Stimulated activated CD8-positive, alpha-beta memory T cell treated with anti-CD3 and anti-CD28 coated beads, Interleukin-7, amount 100 ng/mL, for 4 hours (primary cell): ENCODE results near the gene AGFG2.
A peak's percentile ranks its signal among the peaks of the same experiment; 100 is the strongest.

Experiments
- DNase-seq, 2 donors: peaks; one replicate each; pipeline ENCODE4 v3.0.0-alpha.2; 2020; ENCODE audit warnings: low read depth in 2 of 2

AGFG2 gene

DNA sequence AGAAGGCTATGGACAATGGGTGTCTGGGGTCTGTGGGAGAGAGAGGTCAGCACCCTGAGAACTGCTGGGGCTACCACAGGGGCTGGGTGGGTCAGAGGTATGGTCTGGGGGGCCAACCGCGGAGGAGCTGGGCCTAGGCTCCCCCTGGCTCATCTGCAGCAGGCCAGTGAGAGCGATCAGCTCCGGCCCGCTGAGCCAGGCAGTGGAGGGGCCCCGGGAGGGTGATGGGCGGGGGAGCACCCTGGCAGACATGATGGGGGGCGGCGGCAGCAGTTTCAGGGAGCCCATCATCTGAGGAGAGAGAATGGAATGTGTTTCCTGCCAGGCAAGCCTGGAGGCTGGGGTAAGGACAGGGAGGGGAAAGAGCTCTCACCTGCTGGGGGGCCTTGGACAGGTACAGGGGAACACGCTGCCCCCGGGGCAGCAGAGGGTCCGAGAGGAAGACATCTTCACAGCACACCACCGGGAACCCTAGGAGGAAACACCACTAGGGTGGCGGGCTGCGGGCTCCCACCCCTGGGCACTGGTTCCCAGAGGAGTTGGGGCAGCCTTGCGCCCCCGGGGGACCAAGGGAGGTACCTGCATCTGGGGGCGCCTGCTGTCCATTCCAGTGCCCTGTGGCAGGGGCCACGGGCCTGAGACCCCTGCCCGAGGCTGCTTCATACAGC, 33.4 kb downstream of the AGFG2 start:
- DNase-seq, result no peak

DNA sequence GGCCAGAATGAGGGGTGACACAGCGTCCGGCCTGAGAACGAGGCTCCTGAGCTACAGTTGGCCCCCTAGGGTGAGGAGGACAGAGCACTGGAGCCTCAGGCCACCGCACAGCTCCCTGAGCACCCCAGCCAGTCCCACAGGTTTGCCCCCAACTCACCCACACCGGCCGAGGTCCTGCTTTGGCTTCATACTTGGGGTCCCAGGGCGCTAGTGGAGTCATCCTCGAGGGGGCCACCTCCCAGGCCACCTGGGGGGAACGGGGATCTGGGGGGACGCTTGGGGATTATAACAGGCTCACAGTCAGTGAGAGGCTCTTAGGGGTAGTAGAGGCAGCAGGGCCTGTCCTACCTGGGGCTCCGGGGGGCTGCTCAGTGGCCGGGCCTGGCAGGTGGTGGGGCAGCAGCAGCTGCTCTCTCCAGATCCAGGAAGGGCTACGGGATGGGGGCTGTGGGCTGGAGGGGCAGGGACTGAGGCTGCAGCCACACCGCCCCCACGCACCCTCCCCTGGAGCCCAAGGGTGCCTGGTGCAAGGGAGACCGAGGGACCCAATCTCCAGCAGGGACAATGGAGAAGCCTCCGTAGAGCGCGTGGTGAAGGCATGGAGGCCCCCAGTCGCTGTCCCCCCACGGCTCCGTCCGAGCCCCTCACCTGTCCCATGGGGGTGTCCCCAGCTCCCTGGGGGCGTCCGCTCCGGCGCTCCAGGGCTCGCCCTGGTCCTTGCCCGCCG, 34.1 kb downstream of the AGFG2 start:
- no peak for DNase-seq

DNA sequence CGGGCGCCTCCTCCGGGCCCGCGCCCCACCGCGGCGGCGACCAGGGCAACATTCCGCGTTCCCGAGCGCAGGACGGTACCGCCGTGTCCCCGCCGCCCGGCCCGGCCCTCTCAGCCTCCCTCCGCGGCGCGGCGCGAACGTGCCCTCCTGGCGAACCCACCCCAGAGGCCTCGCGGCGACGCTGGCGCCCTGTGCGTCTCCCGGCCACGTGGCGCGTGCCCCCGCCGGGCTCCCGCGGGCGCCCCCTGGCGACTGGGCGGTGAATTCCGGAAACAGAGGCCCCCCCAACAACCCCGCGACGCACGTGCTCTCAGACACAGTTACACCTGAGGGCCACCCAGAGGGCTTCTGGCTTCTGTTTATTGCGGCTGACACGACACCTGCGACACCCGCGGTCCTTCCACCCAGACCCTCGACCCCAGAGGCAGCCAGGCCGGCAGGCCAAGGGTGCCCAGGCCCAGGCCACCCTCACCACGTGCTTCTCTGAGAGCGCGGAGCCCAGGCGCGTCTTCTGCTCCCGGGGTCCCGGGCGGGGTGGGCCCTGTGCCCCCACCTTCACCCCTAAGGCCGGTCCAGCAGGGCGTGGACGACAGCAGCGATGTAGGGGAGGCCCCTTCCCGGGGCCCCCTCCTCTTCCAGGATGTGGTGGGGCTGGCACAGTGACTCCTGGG, 34.8 kb downstream of the AGFG2 start, which contains the start of gene SAP25:
SAP25 (minus strand) TSS at position 210 of the 671 bp plus-strand sequence; CDS start at position 52, 158 bp downstream.
- no peak for DNase-seq

DNA sequence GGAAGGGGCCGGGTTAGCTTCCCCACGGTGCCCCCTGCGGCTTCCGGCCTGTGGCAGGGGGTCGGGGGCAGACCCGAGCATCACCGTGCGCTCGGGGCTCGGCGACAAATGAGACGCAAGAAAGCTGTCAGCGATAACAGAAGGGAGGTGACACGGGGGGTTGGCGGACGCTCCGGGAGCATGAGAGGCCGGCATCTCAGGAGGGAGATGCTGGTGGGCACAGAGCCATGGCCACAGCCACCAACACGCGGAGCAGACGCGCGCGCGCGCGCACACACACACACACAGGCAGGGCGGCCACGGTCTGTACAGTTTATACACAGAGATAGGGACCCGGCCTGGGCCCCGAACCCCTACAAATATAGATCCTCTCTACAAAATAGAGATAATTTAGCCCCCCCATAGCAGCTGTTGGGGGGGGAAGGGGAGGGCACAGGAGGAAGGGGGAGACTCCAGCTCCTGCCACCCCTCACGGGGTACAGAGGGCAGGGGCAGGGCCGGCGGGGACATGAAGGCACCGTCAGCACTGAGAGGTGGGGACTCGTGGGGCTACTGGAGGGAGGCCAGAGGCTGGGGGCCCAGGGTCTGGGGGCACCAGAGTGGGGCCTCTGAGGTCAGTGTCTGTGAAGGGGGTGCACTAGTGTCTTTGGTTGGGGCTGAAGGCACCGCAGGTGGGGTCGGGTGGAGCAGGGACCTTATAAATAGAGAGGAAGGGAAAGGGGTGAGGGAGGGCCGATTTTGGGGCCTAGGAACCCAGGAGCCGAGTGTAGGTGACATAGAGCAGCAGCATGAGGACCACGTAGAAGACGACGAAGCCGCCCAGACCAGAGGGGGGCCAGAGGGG, 35.6 kb downstream of the AGFG2 start:
- DNase-seq, result no peak

DNA sequence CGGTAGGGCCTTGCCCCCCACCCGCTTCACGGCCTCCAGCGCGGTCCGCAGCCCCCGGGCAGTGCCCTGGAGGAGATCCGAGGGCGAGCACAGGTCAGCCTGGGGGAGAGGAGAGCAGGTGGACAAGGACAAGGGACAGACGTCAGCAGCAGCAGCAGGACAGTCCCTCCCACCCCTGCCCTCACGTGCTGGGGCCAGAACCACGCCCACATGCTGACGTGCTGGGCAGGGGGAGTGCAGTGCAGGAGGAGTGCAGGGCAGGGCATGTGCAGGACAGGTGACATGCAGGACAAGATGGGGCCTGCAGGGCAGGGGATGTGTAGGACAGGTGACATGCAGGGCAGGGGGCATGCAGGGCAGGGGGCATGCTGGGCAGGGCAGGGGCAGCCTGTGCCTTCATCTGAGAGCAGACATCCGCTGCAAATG, 36.2 kb downstream of the AGFG2 start:
- DNase-seq, result no peak

DNA sequence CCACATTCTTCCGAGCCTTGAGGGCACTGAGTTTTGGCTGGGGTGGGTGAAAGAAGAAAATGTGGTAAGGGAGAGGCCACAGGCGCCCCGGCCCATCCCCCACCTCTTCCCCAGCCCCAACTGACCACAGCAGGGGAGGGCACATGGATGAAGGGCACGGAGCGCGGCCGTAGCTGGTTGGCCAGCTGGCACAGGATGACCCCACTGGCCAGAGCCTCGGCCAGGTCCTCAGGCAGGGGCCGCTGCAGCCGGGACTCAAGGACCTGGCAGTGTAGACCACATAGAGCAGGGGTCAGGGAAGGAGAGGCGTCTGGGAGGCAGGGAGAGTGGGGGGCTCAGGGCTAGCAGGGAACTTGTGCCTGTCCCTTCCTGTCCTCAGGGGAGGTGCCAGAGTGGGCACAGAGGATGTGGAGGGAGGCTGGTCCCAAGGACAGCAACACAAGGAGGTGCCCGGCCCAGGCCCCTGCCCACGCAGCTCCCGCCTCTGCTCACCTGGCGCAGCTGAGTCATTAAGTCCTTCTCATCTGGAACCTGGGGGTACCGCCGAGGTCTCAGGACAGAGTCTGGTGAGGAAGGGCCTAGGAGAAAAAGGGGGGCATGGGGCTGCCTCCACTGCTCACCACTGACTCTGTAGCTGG, 36.9 kb downstream of the AGFG2 start:
- no peak for DNase-seq

DNA sequence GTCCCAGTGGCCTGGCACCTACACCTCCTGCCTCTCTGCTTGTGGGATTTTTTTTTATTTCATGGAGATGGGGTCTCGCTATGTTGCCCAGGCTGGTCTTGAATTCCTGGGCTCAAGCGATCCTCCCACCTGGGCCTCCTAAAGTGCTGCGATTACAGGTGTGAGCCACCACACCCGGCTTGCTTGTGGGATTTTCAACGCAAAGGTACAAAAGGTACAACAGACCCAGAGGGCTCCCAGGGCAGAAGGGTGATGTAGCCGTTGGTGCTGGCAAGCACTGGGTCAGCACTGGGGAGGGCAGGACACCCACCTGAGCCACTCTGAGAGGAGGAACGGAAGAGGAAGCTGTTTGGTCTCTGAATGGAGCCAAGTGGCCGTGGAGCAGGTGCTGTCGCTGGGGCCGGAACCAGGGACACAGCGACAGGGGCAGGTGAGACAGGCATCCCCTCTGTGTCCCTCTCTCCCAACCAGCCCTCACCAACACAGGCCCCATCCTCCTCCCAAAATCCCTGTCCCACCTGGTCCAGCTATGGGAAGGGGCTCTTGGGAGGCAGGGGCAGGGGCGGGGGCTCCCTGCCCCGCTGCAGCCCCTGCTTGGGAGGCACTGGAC, 37.5 kb downstream of the AGFG2 start:
- DNase-seq, result no peak

DNA sequence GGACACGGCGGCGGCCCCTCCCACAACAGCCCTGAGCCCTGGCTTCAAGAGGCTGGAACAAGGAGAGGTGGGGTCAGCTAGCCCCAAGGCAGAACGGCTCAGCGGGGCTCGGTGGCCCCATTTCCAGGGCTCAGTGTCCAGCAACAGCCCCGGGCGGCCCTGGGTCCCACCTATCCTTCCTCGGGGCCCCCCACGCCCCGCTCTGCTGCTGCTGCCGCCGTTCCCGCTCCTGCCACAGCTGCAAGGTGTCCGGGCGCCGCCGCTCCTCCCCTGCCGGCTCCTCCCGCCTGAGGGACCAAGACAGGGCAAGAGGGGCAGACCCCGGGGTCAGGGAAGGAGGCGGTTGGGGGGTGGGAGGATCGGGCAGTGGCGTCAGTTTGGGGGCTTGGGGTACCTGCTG, 38.1 kb downstream of the AGFG2 start:
- no peak for DNase-seq

DNA sequence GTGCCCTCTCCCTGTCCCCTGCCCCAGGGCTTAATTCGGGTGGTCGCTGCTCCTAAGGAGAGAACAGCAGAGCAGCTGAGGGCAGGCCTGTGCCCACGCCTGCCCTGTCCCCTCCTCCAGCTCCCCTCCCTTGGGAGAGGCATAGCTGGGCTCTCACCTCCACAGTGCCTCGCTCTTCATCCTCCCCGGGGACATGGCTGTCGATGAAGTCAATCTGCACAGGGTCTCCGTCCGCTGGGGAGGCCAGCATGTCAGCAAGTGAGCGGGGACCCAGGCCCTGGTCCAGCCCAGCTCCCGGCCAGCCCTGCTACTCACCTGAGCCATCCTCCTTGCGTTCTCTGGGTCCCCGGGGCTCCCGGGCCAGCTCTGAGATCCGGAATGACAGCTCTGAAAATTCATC, 38.5 kb downstream of the AGFG2 start:
- DNase-seq, result no peak

DNA sequence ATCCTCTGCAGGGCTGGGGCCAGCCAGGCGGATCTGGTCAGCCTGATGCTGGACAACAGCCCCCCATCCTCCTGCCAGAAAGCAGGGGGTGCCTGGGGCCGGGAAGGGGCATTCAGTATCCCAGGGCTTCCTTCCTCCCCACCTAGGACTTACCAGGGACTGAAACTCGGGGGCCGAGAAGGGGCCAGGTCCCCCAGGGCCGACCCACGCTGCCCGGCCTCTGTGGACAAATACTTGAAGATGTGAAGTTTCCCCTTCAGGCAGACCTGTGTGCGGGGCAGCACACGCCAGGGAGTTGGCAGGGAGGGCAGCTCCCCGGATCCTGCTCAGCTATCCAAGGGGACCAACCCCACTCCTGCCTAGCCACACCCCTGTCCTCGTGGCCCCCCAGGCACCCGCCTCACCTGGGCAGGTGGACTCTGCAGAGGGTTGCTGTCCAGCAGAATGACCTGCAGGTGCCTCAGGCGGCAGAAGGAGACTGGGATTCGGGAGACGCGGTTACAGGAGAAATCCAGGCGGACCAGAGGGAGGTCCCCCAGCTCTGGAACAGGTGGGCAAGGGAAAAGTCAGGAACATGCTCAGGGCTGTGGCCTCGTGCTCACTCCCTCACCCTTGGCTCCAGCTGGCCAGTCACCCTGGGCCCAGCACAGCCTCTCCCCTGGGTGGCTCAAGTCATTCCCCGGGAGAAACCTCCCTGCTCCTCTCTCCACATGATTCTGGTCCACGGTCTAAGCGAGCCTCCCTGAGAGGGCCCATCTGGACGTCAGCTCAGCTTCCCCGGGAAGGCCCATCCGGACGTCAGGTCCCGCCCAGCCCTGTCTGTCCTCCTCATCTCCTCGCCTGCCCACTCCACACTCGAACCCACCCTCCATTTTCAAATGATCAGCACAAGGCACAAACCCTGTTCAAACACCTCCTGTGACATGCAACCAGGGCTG, 39.5 kb downstream of the AGFG2 start:
- DNase-seq, result no peak

DNA sequence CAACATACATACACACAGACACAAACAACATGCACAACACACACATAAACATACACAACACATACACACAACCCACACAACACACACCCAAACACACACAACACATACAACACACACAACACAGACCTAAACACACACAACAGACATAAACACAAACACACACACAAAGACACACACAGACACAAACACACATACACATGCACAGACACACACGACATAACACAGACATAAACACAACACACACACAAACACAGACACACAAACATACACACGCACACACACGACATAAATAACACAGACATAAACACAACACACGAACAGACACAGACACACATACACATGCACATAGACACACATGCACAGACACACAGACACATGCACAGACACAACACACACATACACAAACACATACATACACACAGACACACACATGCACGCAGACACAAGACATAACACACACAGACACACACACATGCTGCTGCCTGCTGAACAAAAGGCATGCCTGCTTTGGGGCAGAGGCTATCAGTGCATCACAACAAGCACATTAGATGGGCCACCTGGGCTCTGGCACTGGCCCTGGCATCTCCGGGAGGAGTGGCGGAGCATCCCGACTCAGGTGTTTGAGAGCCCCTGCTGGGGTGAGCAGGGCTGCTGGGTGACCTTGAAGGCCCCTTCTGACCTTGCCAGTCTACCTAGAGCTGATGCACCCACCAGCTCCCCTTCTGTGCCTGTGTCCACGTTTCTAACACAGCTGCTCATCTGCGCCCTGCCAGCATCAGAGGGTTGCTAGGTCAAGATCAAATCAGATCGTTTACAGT, 41.7 kb downstream of the AGFG2 start:
- DNase-seq, result no peak

DNA sequence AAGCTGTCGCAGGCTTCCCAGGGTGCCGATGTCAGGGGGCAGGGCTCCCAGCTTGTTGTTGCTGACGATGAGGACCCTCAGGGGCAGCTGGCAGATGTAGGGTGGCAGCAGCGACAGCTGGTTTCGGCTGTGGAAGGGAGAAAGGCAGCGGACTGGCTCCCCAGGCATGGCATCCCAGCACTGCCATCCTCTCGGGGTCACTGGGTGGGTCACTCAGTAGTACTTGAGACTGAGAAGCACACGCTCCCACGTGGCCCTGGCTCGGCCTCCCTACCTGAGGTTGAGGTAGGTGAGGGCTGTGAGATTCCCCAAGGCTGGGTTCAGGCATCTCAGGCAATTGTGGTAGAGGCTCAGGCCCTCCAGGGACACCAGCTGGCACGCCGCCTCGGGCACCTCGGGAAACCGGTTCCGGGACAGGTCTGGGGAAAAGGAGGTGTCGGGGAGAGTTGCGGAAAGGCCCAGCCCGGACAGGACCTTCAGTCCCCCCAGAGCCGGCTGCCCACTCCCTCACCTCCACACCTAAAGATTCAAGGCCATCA, 43.1 kb downstream of the AGFG2 start:
- no peak for DNase-seq

DNA sequence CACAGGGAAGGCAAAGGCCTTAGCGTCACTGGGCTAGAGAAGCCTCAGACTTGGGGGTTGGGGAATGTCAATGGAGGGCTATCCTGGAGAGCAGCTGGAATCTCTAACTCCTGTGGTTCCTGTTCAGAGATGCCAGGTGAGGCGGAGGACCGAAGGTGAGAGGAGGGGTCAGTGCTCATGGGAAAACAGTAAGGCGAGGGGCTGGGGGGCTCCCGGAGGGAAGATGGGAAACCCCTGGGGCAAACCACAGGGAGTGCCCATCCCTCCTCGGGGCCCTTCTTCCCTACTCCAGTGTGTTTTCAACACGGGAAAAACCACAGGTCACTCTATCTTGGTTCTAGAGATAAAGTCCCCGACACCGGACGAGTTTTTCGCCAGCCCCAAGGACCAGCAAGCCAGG, 43.6 kb downstream of the AGFG2 start:
- DNase-seq, result no peak

DNA sequence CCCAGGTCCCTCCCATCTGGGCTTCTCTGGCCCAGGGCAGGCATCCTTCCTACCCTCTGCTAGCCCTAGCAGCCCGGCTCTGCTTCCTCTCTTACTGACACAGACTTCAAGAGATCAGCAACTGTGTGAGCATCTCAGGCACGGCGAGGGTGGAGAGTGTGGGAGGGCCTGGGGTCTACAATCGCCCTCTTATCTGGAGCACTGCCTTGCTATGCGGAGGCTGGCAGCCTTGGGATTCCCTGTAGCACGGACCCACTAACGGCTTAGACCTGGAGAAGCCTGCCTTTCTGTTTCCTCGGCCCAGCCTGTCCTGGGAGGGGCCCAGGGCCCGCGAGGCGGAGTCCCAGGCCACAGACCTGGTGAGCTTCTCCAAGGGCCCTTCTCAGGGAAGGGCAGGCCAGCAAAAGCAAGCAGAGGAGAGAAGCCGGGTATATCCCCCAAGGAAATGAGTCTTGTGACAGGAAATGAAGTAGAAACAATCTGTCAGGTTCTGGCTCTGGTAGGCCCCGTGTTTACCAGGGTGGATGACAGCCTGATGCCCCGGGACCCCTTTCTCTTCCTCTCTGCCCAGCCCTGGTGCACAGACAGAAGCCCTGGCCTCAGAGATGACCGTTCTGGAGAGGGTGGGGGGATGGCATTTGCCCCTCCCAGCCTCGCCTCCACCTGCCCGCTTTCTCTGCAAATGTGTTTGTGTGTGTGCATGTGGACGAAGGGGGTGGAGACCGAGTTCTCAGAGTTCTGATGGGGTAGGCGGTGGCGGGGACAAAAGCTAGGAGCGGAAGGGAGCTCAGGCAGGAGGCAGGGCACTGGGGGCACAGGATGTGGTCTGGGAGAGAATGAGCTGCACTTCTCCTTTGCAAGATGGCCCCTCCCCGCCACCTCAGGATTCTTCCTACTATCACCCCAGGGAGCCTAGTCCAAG, 44.4 kb downstream of the AGFG2 start:
- DNase-seq, result peak in 1 of 2 donors; percentile 52

DNA sequence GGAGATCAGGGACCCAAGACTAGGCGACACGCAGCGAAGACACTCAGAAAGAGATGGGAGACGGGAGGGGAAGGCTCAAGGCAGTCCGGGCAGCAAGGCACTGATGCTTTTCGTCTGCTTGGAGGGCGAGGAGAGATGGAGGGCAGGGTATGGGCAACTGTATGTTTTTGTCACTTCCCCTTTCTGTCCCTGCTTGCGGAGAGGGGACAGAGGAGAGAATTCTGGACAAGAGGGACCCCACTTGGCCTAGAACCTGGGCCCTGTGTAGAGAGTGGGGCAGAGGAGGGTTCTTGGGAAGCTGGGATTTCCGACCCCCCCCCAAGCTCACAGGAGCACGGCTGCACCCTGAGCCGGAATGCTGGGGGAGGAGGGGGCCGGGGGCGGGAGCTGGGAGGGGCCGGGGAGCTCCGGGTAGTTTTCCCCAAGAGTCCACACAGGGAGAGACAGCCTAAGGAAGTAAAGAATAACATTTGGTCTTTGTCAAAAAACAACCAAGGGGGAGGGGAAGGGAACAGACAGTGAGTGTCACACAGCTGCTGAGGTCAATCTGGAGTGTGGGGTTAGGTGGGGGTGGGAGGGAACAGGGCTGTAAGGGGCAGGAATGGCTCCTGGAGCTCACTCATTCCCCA, 45.2 kb downstream of the AGFG2 start:
- no peak for DNase-seq

DNA sequence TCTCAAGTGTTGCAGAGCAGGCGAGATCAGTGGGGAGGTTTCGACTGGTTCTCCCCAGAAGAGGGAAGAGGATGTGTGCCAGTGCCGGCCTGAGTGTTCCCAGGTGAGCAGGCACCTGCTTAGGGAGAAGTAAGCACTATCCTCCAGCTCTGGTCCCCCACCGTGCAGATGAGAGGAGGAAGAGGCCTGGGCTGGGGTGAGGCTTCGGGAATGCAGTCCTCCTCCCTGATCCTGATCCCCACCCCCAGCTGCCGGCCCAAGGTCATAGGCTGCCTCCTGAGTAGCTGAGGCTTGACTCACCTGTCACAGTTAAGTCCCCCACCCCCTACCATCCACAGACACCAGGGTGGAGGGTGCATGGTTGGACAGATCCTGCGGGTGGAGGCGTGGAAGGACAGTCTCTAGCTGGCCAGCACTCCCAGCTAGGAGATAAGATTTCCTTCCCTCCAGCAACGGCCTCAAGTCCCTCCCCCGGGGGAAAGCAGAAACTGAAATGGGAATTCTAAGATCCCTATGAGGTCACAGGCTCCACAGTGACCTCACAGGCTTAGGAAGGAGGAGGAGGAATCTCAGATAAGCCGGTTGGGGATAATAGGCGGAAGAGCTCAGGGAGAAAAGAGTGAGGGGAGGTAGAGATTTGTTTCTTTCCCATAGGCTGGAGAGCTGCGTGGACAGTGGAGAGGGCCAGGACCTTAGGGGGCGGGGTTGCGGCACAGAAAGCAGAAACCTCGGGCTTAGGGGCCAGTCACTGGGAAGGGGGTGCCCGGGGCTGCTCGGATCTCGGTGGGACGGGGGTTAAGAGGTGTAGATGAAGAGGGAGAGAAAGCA, 45.9 kb downstream of the AGFG2 start:
- no peak for DNase-seq
